ENCODE measurements around the gene LRRC36. TPM values are rescaled to one million over a fixed set of nuclear protein-coding genes. Genes with fewer than 3 reads are reported as not detected.
A peak's percentile ranks its signal among the peaks of the same experiment; 100 is the strongest.

Gene LRRC36
- polyA plus RNA-seq, 1 donor (not counting 4 experiments of a cell fraction or from before 2014, with no cell fraction given), result not detected

GRCh38 chr16:67406111-67406971 is 79.7 kb downstream of the LRRC36 start:
- H3K9me3 ChIP-seq (ENCODE audit: control insufficient read depth, low read depth, low read length), result no peaks in the 10 kb centered on the region
- no peaks in the 10 kb centered on the region for H4K20me1 ChIP-seq (ENCODE audit: control insufficient read depth, extremely low read depth, insufficient read depth, low read length)
- peak overlapping the region; percentile 99 for H3K27ac ChIP-seq (ENCODE audit: control insufficient read depth, insufficient read depth, low read length)
- H3K4me3 ChIP-seq (ENCODE audit: control insufficient read depth in 2 of 3, extremely low read depth in 1 of 3, insufficient read depth in 2 of 3, low read depth in 1 of 3, low read length in 3 of 3), result peak overlapping the region in 1 of 3 experiments; percentile 13
- H3K4me1 ChIP-seq (ENCODE audit: control insufficient read depth, extremely low read depth, insufficient read depth, low read length), result peaks cover 53% of the 10 kb centered on the region
- no peaks in the 10 kb centered on the region for H3K27me3 ChIP-seq (ENCODE audit: control insufficient read depth, extremely low read depth, insufficient read depth, low read length)
- H3K9ac ChIP-seq (ENCODE audit: control insufficient read depth, extremely low read depth, insufficient read depth, low read length), result peak overlapping the region; percentile 82
- peak overlapping the region; percentile 80 for H2AFZ ChIP-seq (ENCODE audit: control insufficient read depth, low read length)
- H3K79me2 ChIP-seq (ENCODE audit: control insufficient read depth, insufficient read depth, low read length), result peaks cover 2% of the 10 kb centered on the region
- DNase-seq (ENCODE audit: low read depth, low spot score), result no peak
- TF ChIP-seq EZH2 (IDR thresholded peaks at IDR 0.05; ENCODE audit: low read length), result no peak
- TF ChIP-seq, protein P1, sequence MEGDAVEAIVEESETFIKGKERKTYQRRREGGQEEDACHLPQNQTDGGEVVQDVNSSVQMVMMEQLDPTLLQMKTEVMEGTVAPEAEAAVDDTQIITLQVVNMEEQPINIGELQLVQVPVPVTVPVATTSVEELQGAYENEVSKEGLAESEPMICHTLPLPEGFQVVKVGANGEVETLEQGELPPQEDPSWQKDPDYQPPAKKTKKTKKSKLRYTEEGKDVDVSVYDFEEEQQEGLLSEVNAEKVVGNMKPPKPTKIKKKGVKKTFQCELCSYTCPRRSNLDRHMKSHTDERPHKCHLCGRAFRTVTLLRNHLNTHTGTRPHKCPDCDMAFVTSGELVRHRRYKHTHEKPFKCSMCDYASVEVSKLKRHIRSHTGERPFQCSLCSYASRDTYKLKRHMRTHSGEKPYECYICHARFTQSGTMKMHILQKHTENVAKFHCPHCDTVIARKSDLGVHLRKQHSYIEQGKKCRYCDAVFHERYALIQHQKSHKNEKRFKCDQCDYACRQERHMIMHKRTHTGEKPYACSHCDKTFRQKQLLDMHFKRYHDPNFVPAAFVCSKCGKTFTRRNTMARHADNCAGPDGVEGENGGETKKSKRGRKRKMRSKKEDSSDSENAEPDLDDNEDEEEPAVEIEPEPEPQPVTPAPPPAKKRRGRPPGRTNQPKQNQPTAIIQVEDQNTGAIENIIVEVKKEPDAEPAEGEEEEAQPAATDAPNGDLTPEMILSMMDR (optimal IDR thresholded peaks at IDR 0.05 in 1 of 3, IDR thresholded peaks at IDR 0.05 in 1 of 3, conservative IDR thresholded peaks at IDR 0.05 in 1 of 3; ENCODE audit: extremely low read depth in 1 of 3, insufficient read depth in 2 of 3, low read length in 3 of 3), result no peak
- peak; percentile 91 for FAIRE-seq
- no peaks in the 10 kb centered on the region for H3K9me1 ChIP-seq (ENCODE audit: control insufficient read depth, extremely low read depth, insufficient read depth, low read length)
- dilution Hi-C loops (cut with MboI; ENCODE audit: extremely low pct_ligation_motif_present, low sequenced_read_pairs), result no loop called here
- H3K36me3 ChIP-seq (ENCODE audit: control insufficient read depth in 2 of 2, extremely low read depth in 1 of 2, insufficient read depth in 2 of 2, low read length in 2 of 2), result no peaks in the 10 kb centered on the region
- peak overlapping the region; percentile 82 for H3K4me2 ChIP-seq (ENCODE audit: control insufficient read depth, extremely low read depth, insufficient read depth, low read depth, low read length)

- Histone ChIP-seq H2AFZ (ENCODE audit: control insufficient read depth, low read length) (no peak overlapping the region), H3K9ac (ENCODE audit: control insufficient read depth, extremely low read depth, insufficient read depth, low read length) (peak overlapping the region; percentile 82), H3K4me2 (ENCODE audit: control insufficient read depth, extremely low read depth, insufficient read depth, low read depth, low read length) (peak overlapping the region; percentile 56), H3K36me3 (ENCODE audit: control insufficient read depth in 2 of 2, extremely low read depth in 1 of 2, insufficient read depth in 2 of 2, low read length in 2 of 2) (no peaks in the 10 kb centered on the region), H3K79me2 (ENCODE audit: control insufficient read depth, insufficient read depth, low read length) (peaks cover 2% of the 10 kb centered on the region), H3K4me3 (ENCODE audit: control insufficient read depth in 2 of 3, extremely low read depth in 1 of 3, insufficient read depth in 2 of 3, low read depth in 1 of 3, low read length in 3 of 3) (no peak overlapping the region), H3K27ac (ENCODE audit: control insufficient read depth, insufficient read depth, low read length) (peak overlapping the region; percentile 99), H3K4me1 (ENCODE audit: control insufficient read depth, extremely low read depth, insufficient read depth, low read length) (peaks cover 53% of the 10 kb centered on the region), H3K9me1 (ENCODE audit: control insufficient read depth, extremely low read depth, insufficient read depth, low read length) (no peaks in the 10 kb centered on the region), H3K9me3 (ENCODE audit: control insufficient read depth, low read depth, low read length) (no peaks in the 10 kb centered on the region), H3K27me3 (ENCODE audit: control insufficient read depth, extremely low read depth, insufficient read depth, low read length) (no peaks in the 10 kb centered on the region), H4K20me1 (ENCODE audit: control insufficient read depth, extremely low read depth, insufficient read depth, low read length) (no peaks in the 10 kb centered on the region)
- DNase-seq (ENCODE audit: low read depth, low spot score) (no peak), FAIRE-seq (peak; percentile 73)
- no peak for TF ChIP-seq EZH2 (IDR thresholded peaks at IDR 0.05; ENCODE audit: low read length)
- dilution Hi-C loops (cut with MboI; ENCODE audit: extremely low pct_ligation_motif_present, low sequenced_read_pairs), result no loop called here
Measured at GRCh38 chr16:67407176-67407787, 80.7 kb downstream of the LRRC36 start.

Data from keratinocyte (primary cell).